HepG2 (cell line): ENCODE data around the gene LIMCH1. TPM values are rescaled to one million over a fixed set of nuclear protein-coding genes. Genes with fewer than 3 reads are reported as not detected.

Source experiments
- ATAC-seq: fragments of 200-7000 bp; cut with Tn5 transposase; 3 replicates; pipeline ENCODE4 v1.9.1; 2020; ENCODE audit warnings: mild to moderate bottlenecking, moderate library complexity
- BruUV-seq: library from RNA; stranded (reverse); fragments of 400-500 nt; replicated peaks from 2 replicates; lab custom pipeline; 2021; lab: Mats Ljungman, UMichigan
- CTCF ChIA-PET: fragments of 300-600 bp; formaldehyde crosslinking; extraction: SDS; loops from one replicate; lab custom pipeline; 2021; ENCODE audit warnings: low total read pairs, inconsistent platforms, low intra/inter-chr PET ratio; lab: Yijun Ruan, JAX
- POLR2A ChIA-PET: fragments of 350-600 bp; sonication (Branson Sonifier 250); formaldehyde crosslinking; loops from one replicate; lab custom pipeline; 2020; ENCODE audit warnings: antibody characterized with exemption, inconsistent platforms; lab: Yijun Ruan, JAX
- DNase-seq: peaks from one replicate; pipeline ENCODE4 v3.0.0-alpha.2; 2015; ENCODE audit warnings: low spot score
- FAIRE-seq: peaks from 3 replicates; lab custom pipeline; 2011; peaks lifted over from hg19 to GRCh38; lab: Jason Lieb, UNC
- H2AFZ ChIP-seq: one replicate; pipeline ENCODE4 v1.6.1; 2011; ENCODE audit warnings: low read length, inconsistent platforms
- H3K27ac ChIP-seq: fragments of 300-600 bp; 3 replicates; pipeline ENCODE4 v1.8.0; 2011; ENCODE audit warnings: mixed run types, mild to moderate bottlenecking, mixed read lengths, low read length, inconsistent platforms; ENCODE audit not compliant: insufficient read depth; ENCODE audit errors: extremely low read length
- H3K27me3 ChIP-seq, 2 experiments: fragments of 200-600 bp in 1 of 2; 2 replicates in 1 of 2; 3 replicates in 1 of 2; pipeline versions ENCODE4 v1.6.0 to v1.8.0; 2011; ENCODE audit warnings: low read length in 2 of 2, mild to moderate bottlenecking in 2 of 2, moderate library complexity in 2 of 2, inconsistent platforms in 1 of 2; ENCODE audit not compliant: insufficient read depth in 2 of 2, control insufficient read depth in 1 of 2
- H3K36me3 ChIP-seq, 2 experiments: fragments of 200-600 bp in 1 of 2; replicated peaks in 1 of 2; 2 replicates in 1 of 2; 3 replicates in 1 of 2; pipeline versions ENCODE4 v1.5.1 to v1.8.0; 2011; ENCODE audit warnings: low read length in 2 of 2, inconsistent platforms in 1 of 2; ENCODE audit not compliant: insufficient read depth in 2 of 2, control insufficient read depth in 1 of 2
- H3K4me1 ChIP-seq: 2 replicates; pipeline ENCODE4 v1.5.1; 2012; ENCODE audit warnings: low read length, inconsistent platforms; ENCODE audit not compliant: insufficient read depth
- H3K4me2 ChIP-seq: 2 replicates; pipeline ENCODE4 v1.6.0; 2011; ENCODE audit warnings: low read depth, low read length, inconsistent platforms
- H3K4me3 ChIP-seq, 3 experiments: fragments of 200-600 bp in 1 of 3; sonication (generic), shearing (Covaris generic) in 1 of 3; replicated peaks in 1 of 3; 2 replicates each; pipeline ENCODE4 v1.5.1; 2011 to 2016; ENCODE audit warnings: low read length in 3 of 3, inconsistent platforms in 2 of 3, low read depth in 2 of 3, mild to moderate bottlenecking in 2 of 3, control low read depth in 1 of 3, mixed read lengths in 1 of 3; ENCODE audit not compliant: insufficient read depth in 1 of 3
- H3K79me2 ChIP-seq: one replicate; pipeline ENCODE4 v1.6.1; 2011; ENCODE audit warnings: low read length, inconsistent platforms; ENCODE audit not compliant: insufficient read depth
- H3K9ac ChIP-seq: 2 replicates; pipeline ENCODE4 v1.6.0; 2011; ENCODE audit warnings: mild to moderate bottlenecking, low read depth, low read length, inconsistent platforms; ENCODE audit not compliant: insufficient read depth
- H3K9me3 ChIP-seq: 2 replicates; pipeline ENCODE4 v1.5.1; 2012; ENCODE audit warnings: mild to moderate bottlenecking, low read length
- H4K20me1 ChIP-seq: 2 replicates; pipeline ENCODE4 v1.6.0; 2011; ENCODE audit warnings: inconsistent platforms, mild to moderate bottlenecking, low read length, moderate library complexity; ENCODE audit not compliant: insufficient read depth
- AKNA ChIP-seq: sonication (generic); formaldehyde crosslinking; IDR thresholded peaks from 2 replicates; pipeline ENCODE4 v1.4.0; 2020; ENCODE audit warnings: missing genetic modification reagents, borderline replicate concordance
- CTCF ChIP-seq: sonication (generic); formaldehyde crosslinking; IDR thresholded peaks from 2 replicates; pipeline ENCODE4 v1.5.0; 2020; ENCODE audit warnings: mild to moderate bottlenecking, missing genetic modification reagents, moderate library complexity
- HNRNPK ChIP-seq: fragments of 200-400 bp; formaldehyde crosslinking; IDR thresholded peaks from 2 replicates; pipeline ENCODE4 v1.6.1; 2018; ENCODE audit warnings: low read length, low read depth, moderate library complexity, mild to moderate bottlenecking; ENCODE audit not compliant: poor library complexity, severe bottlenecking
- HNRNPUL1 ChIP-seq: fragments of 200-400 bp; formaldehyde crosslinking; IDR thresholded peaks from 2 replicates; pipeline ENCODE4 v1.6.1; 2017; ENCODE audit warnings: low read depth, mild to moderate bottlenecking, low read length, moderate library complexity
- MBNL3 ChIP-seq: fragments of 250-450 bp; sonication (Bioruptor Pico); conservative IDR thresholded peaks from 2 replicates; pipeline ENCODE4 v1.8.0; 2022; ENCODE audit warnings: mild to moderate bottlenecking, inconsistent platforms
- NFIB ChIP-seq: sonication (generic); formaldehyde crosslinking; IDR thresholded peaks from 2 replicates; pipeline ENCODE4 v1.9.0; 2021; ENCODE audit warnings: missing genetic modification reagents, mild to moderate bottlenecking, borderline replicate concordance
- RFX3 ChIP-seq: IDR thresholded peaks from 2 replicates; pipeline ENCODE4 v1.6.1; 2016; ENCODE audit warnings: missing biosample characterization, missing genetic modification reagents
- ZBED4 ChIP-seq: sonication (generic); formaldehyde crosslinking; IDR thresholded peaks from 2 replicates; pipeline ENCODE4 v1.4.0; 2020; ENCODE audit warnings: missing genetic modification reagents, borderline replicate concordance
- ZMYM2 ChIP-seq: sonication (generic); formaldehyde crosslinking; IDR thresholded peaks from 2 replicates; pipeline ENCODE4 v1.8.0; 2022; ENCODE audit warnings: mild to moderate bottlenecking, missing genetic modification reagents
- ZNF260 ChIP-seq: sonication (generic); formaldehyde crosslinking; IDR thresholded peaks from 2 replicates; pipeline ENCODE4 v1.4.0; 2020; ENCODE audit warnings: missing genetic modification reagents, low read depth, mild to moderate bottlenecking, borderline replicate concordance
- ZNF614 ChIP-seq: IDR thresholded peaks from 2 replicates; pipeline ENCODE4 v1.6.1; 2018; ENCODE audit warnings: missing biosample characterization, missing genetic modification reagents, inconsistent platforms, borderline replicate concordance
- ZNF703 ChIP-seq: sonication (generic); formaldehyde crosslinking; IDR thresholded peaks from 2 replicates; pipeline ENCODE4 v1.5.1; 2020; ENCODE audit warnings: missing genetic modification reagents, mild to moderate bottlenecking, moderate library complexity, borderline replicate concordance
- ZNF766 ChIP-seq: sonication (generic); formaldehyde crosslinking; IDR thresholded peaks from 2 replicates; pipeline ENCODE4 v1.5.0; 2020; ENCODE audit warnings: missing genetic modification reagents, borderline replicate concordance
- ZSCAN20 ChIP-seq: sonication (generic); formaldehyde crosslinking; IDR thresholded peaks from 2 replicates; pipeline ENCODE4 v1.4.0; 2020; ENCODE audit warnings: missing genetic modification reagents, mild to moderate bottlenecking, borderline replicate concordance
- WGBS: methylation state at CpG from one replicate; pipeline ENCODE4 v1.1.6; 2017; ENCODE audit warnings: low lambda C conversion rate; 5-methylcytosine and 5-hydroxymethylcytosine counted together
- in situ Hi-C: cut with HindIII; loops from 2 replicates; pipeline ENCODE4 v1.10.0; 2017; ENCODE audit warnings: low pct_unique_long_range_greater_than_20kb; ENCODE audit not compliant: extremely low pct_ligation_motif_present
- intact Hi-C: fragments of 100-400 bp; cut with micrococcal nuclease; formaldehyde crosslinking; loops from one replicate; pipeline ENCODE4 v1.10.0; 2022; ENCODE audit not compliant: unreplicated experiment
- polyA plus RNA-seq, 8 experiments: library from polyadenylated mRNA; depleted of rRNA in 3 of 8; stranded (reverse) in 7 of 8; unstranded in 1 of 8; fragments of >200 nt; fragmentation: Illumina TruSeq in 4 of 8; extraction: Trizol in 4 of 8; gene quantifications; 2 replicates each; pipeline versions ENCODE4 v1.2.1 to v1.2.3, GENCODE V29; 2011 to 2016; ENCODE audit warnings: low read depth in 4 of 8, missing spikeins in 1 of 8, mixed read lengths in 1 of 8; ENCODE audit not compliant: insufficient read depth in 1 of 8
- total RNA-seq, 5 experiments: library from RNA; depleted of rRNA; stranded (reverse); fragments of >200 nt; fragmentation: Illumina TruSeq; extraction: Trizol; gene quantifications; 2 replicates each; pipeline ENCODE4 v1.2.3, GENCODE V29; 2016; ENCODE audit warnings: low read depth in 1 of 5

The LIMCH1 gene
- total and polyA plus RNA-seq, 2 of the 13 experiments (the other 11 are each of a cell fraction or from before 2014, with no cell fraction given), result 0.04 TPM; not detected in 1

GRCh38 chr4:41512136-41512535 lies 25.8 kb upstream of the LIMCH1 start:
- Histone ChIP-seq H3K79me2 (no peaks in the 10 kb centered on the region), H3K4me1 (no peaks in the 10 kb centered on the region)
- 3% methylated on average over 1 of the region's 1 CpG for WGBS
- TF ChIP-seq ZNF766 (no peak), RFX3 (CRISPR knock-in tag) (no peak), HNRNPK (no peak), ZNF614 (CRISPR knock-in tag) (no peak), ZMYM2 (CRISPR knock-in tag) (no peak), ZSCAN20 (CRISPR knock-in tag) (no peak), HNRNPUL1 (no peak), MBNL3 (CRISPR knock-in tag) (no peak), AKNA (CRISPR knock-in tag) (no peak), NFIB (CRISPR knock-in tag) (no peak), ZNF703 (CRISPR knock-in tag) (no peak), CTCF (CRISPR knock-in tag) (no peak), ZNF260 (CRISPR knock-in tag) (no peak), ZBED4 (CRISPR knock-in tag) (no peak)

More at GRCh38 chr4:41512136-41512535, 25.8 kb upstream of the LIMCH1 start:
- Histone ChIP-seq H4K20me1 (no peaks in the 10 kb centered on the region), H2AFZ (no peak overlapping the region), H3K27ac (no peak overlapping the region), H3K4me2 (no peak overlapping the region), H3K4me3 (no peak overlapping the region), H3K9ac (no peak overlapping the region), H3K36me3 (no peaks in the 10 kb centered on the region), H3K27me3 (no peaks in the 10 kb centered on the region; a peak in 1 of 5 replicates), H3K9me3 (no peaks in the 10 kb centered on the region)
- no peak for ATAC-seq
- CTCF ChIA-PET, result no interaction called here
- intact Hi-C loops, result loop anchor here (5.0 kb wide), 1 partner anchor 760 kb away; no protein-coding TSS in a partner anchor
- DNase-seq, result no peak
- POLR2A ChIA-PET, result no interaction called here
- in situ Hi-C loops, result no loop called here
- no peak for FAIRE-seq
- no TSS peak for BruUV-seq
